Stimulated activated CD8-positive, alpha-beta memory T cell treated with anti-CD3 and anti-CD28 coated beads, Interleukin-7, amount 100 ng/mL, for 4 hours (primary cell): ENCODE results near the gene MYORG.

Experiments
- DNase-seq, 2 donors: peaks; one replicate each; pipeline ENCODE4 v3.0.0-alpha.2; 2020; ENCODE audit warnings: low read depth in 2 of 2

Gene MYORG

GRCh38 chr9:34384368-34385165 lies 7.9 kb upstream of the MYORG start:
- DNase-seq, result no peak

GRCh38 chr9:34383904-34384303 lies 7.2 kb upstream of the MYORG start:
- DNase-seq, result no peak

GRCh38 chr9:34382879-34383278 lies 6.2 kb upstream of the MYORG start:
- DNase-seq, result no peak

GRCh38 chr9:34382054-34382453 lies 5.4 kb upstream of the MYORG start:
- DNase-seq, result no peak

- no peak for DNase-seq
Observed at GRCh38 chr9:34381323-34381722, 4.6 kb upstream of the MYORG start.

- peak; percentile 29 to 69 for DNase-seq
Observed at GRCh38 chr9:34380511-34381315, 4.0 kb upstream of the MYORG start.

- DNase-seq, result no peak
Observed at GRCh38 chr9:34380034-34380510, 3.4 kb upstream of the MYORG start.

GRCh38 chr9:34379334-34380033 lies 2.8 kb upstream of the MYORG start:
- DNase-seq, result peak; percentile 78 to 84

- no peak for DNase-seq
Observed at GRCh38 chr9:34378376-34379060, 1.8 kb upstream of the MYORG start.

- no peak for DNase-seq
Observed at GRCh38 chr9:34377404-34377746, 677 bp upstream of the MYORG start.

- peak in 1 of 2 donors; percentile 32 for DNase-seq
Observed at GRCh38 chr9:34375901-34376595, 650 bp downstream of the MYORG start.

- DNase-seq, result no peak
Observed at GRCh38 chr9:34374905-34375552, 1.7 kb downstream of the MYORG start.

- DNase-seq, result no peak
Observed at GRCh38 chr9:34374339-34374738, 2.4 kb downstream of the MYORG start.

- no peak for DNase-seq
Observed at GRCh38 chr9:34373749-34374148, 2.9 kb downstream of the MYORG start.

GRCh38 chr9:34372467-34373011 lies 4.2 kb downstream of the MYORG start:
- DNase-seq, result no peak

- DNase-seq, result no peak
Observed at GRCh38 chr9:34371886-34372466, 4.7 kb downstream of the MYORG start.

GRCh38 chr9:34370970-34371880 lies 5.5 kb downstream of the MYORG start:
- DNase-seq, result peak in 1 of 2 donors; percentile 17

- DNase-seq, result no peak
Observed at GRCh38 chr9:34370335-34370969, 6.2 kb downstream of the MYORG start.
